A673 (cell line): ENCODE measurements around the gene RAB40A. TPM values are rescaled to one million over a fixed set of nuclear protein-coding genes. Genes with fewer than 3 reads are reported as not detected.

Experiments
- BruUV-seq: library from RNA; stranded (reverse); fragments of 400-500 nt; replicated peaks from 2 replicates; lab custom pipeline; 2021; lab: Mats Ljungman, UMichigan
- CTCF ChIA-PET: fragments of 300-600 bp; sonication (Branson Sonifier 250); formaldehyde crosslinking; loops from one replicate; lab custom pipeline; 2022; ENCODE audit warnings: antibody characterized with exemption; lab: Charles Lee
- POLR2A ChIA-PET: fragments of 300-600 bp; sonication (Branson Sonifier 250); formaldehyde crosslinking; loops from one replicate; lab custom pipeline; 2022; ENCODE audit warnings: antibody characterized with exemption; ENCODE audit not compliant: low non-redundant PET; lab: Charles Lee
- DNase-seq: peaks from one replicate; pipeline ENCODE4 v3.0.0-alpha.2; 2015; ENCODE audit warnings: low spot score
- H3K27ac ChIP-seq: fragments of 200-600 bp; sonication (generic); 2 replicates; pipeline ENCODE4 v1.5.1; 2016; ENCODE audit warnings: mixed run types, low read depth, mild to moderate bottlenecking, mixed read lengths, antibody characterized with exemption, low read length; ENCODE audit not compliant: poor library complexity, severe bottlenecking
- H3K27me3 ChIP-seq: fragments of 200-600 bp; sonication (generic); replicated peaks from 2 replicates; pipeline ENCODE4 v1.6.1; 2017; ENCODE audit warnings: mixed run types, low read depth, mild to moderate bottlenecking, mixed read lengths, antibody characterized with exemption, low read length; ENCODE audit not compliant: insufficient read depth, poor library complexity
- H3K36me3 ChIP-seq: fragments of 200-600 bp; sonication (generic); 2 replicates; pipeline ENCODE4 v1.6.1; 2016; ENCODE audit warnings: mixed run types, mild to moderate bottlenecking, mixed read lengths, antibody characterized with exemption, low read length; ENCODE audit not compliant: insufficient read depth, poor library complexity, severe bottlenecking
- H3K4me1 ChIP-seq: fragments of 200-600 bp; sonication (generic); 2 replicates; pipeline ENCODE4 v1.6.1; 2017; ENCODE audit warnings: mixed run types, mild to moderate bottlenecking, mixed read lengths, antibody characterized with exemption, low read length; ENCODE audit not compliant: insufficient read depth, poor library complexity, severe bottlenecking
- H3K4me3 ChIP-seq: fragments of 200-600 bp; sonication (generic); 2 replicates; pipeline ENCODE4 v1.5.1; 2016; ENCODE audit warnings: low read depth, mixed run types, mild to moderate bottlenecking, mixed read lengths, low read length; ENCODE audit not compliant: poor library complexity, severe bottlenecking
- H3K9me3 ChIP-seq: fragments of 200-600 bp; sonication (generic); 2 replicates; pipeline ENCODE4 v1.6.1; 2016; ENCODE audit warnings: mixed run types, low read depth, mild to moderate bottlenecking, mixed read lengths, antibody characterized with exemption, low read length; ENCODE audit not compliant: poor library complexity, severe bottlenecking
- CTCF ChIP-seq: fragments of 300-800, 200-600 bp; sonication (generic); conservative IDR thresholded peaks from 2 replicates; pipeline ENCODE4 v1.5.1; 2017; ENCODE audit warnings: low read depth, mild to moderate bottlenecking, antibody characterized with exemption, low read length, moderate library complexity, mixed read lengths
- EZH2 ChIP-seq: fragments of 200-600 bp; sonication (generic); IDR thresholded peaks from 2 replicates; pipeline ENCODE4 v1.6.1; 2017; ENCODE audit warnings: borderline replicate concordance, low read depth, mild to moderate bottlenecking, mixed read lengths, antibody characterized with exemption, low read length; ENCODE audit not compliant: poor library complexity, severe bottlenecking
- intact Hi-C: fragments of 100-400 bp; cut with micrococcal nuclease; formaldehyde crosslinking; loops from one replicate; pipeline ENCODE4 v1.10.0; 2022; ENCODE audit not compliant: unreplicated experiment
- total RNA-seq: library from RNA; stranded (reverse); gene quantifications from 2 replicates; pipeline ENCODE4 v1.2.3, GENCODE V29; 2021

Gene RAB40A
- total RNA-seq, 1 experiment from 2014 or later, result not detected

GRCh38 chrX:103538728-103539127, 19.4 kb upstream of the RAB40A start:
- no peaks in the 10 kb centered on the region for H3K9me3 ChIP-seq
- ChIA-PET POLR2A (no interaction called here), CTCF (no interaction called here)
- H3K36me3 ChIP-seq, result no peaks in the 10 kb centered on the region
- TF ChIP-seq EZH2, result no peak
- TF ChIP-seq CTCF, result no peak
- intact Hi-C loops, result loop anchor here (2.0 to 10.0 kb wide), 3 partner anchors 136 to 596 kb away; no protein-coding TSS in a partner anchor
- no peak overlapping the region for H3K4me3 ChIP-seq
- H3K27me3 ChIP-seq, result peaks cover 5% of the 10 kb centered on the region
- H3K4me1 ChIP-seq, result no peaks in the 10 kb centered on the region
- no peak overlapping the region for H3K27ac ChIP-seq
- no peak for DNase-seq
- no TSS peak for BruUV-seq

GRCh38 chrX:103537871-103538387, 18.6 kb upstream of the RAB40A start:
- no peaks in the 10 kb centered on the region for H3K9me3 ChIP-seq
- POLR2A ChIA-PET, result no interaction called here
- no TSS peak for BruUV-seq
- H3K27ac ChIP-seq, result no peak overlapping the region
- CTCF ChIA-PET, result no interaction called here
- H3K36me3 ChIP-seq, result no peaks in the 10 kb centered on the region
- intact Hi-C loops, result loop anchor here (2.0 to 10.0 kb wide), 3 partner anchors 137 to 597 kb away; no protein-coding TSS in a partner anchor
- no peaks in the 10 kb centered on the region for H3K4me1 ChIP-seq
- H3K27me3 ChIP-seq, result peaks cover 5% of the 10 kb centered on the region
- TF ChIP-seq CTCF (no peak), EZH2 (no peak)
- H3K4me3 ChIP-seq, result no peak overlapping the region
- no peak for DNase-seq

- no peak overlapping the region for H3K27ac ChIP-seq
- no peaks in the 10 kb centered on the region for H3K27me3 ChIP-seq
- no peak for DNase-seq
- no TSS peak for BruUV-seq
- no peaks in the 10 kb centered on the region for H3K4me1 ChIP-seq
- H3K36me3 ChIP-seq, result no peaks in the 10 kb centered on the region
- TF ChIP-seq EZH2, result no peak
- TF ChIP-seq CTCF, result no peak
- H3K9me3 ChIP-seq, result no peaks in the 10 kb centered on the region
- ChIA-PET CTCF (no interaction called here), POLR2A (no interaction called here)
- intact Hi-C loops, result loop anchor here (10.0 kb wide), 2 partner anchors 138 to 598 kb away; no protein-coding TSS in a partner anchor
- H3K4me3 ChIP-seq, result no peak overlapping the region
Measured at GRCh38 chrX:103536732-103537131, 17.4 kb upstream of the RAB40A start.
